GM19240 (cell line): ENCODE measurements around the gene IL2RA.
"Not testable (repeated sequence)": the region's sequence is repeated elsewhere in the genome, so short reads cannot be mapped to it uniquely, and the experiment has no call there.

ENCODE experiments used
- DNase-seq: peaks from one replicate; pipeline ENCODE4 v3.0.0; 2011; ENCODE audit warnings: low spot score; ENCODE audit not compliant: insufficient read length

IL2RA gene

GRCh38 chr10:6017781-6018354, 44.3 kb downstream of the IL2RA start:
- no peak for DNase-seq

DNA sequence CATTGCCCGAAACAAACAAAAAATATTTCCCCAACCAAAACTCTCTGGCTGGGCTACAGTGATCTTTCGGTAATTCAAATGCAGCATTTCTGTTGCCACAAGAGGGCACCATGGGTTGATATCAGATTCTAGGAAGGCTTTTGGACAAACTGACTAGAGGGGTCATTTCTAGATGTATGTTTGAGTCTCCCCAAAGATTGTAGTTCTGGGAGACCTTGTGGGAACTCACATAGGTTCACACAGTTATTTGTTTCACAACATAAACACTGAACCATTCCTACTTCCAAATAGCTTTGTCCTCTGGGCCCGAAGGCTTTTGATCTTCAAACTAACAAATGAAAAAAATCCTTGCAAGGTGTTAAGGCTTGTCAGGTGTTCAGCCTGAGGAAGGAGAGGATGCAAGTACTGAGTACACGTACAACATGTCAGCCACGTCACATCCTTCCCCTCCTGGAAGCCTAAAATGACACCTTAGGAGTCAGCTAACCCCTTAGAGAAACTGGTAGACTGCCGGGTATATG, 47.9 kb downstream of the IL2RA start:
- DNase-seq = peak; percentile 61

DNA sequence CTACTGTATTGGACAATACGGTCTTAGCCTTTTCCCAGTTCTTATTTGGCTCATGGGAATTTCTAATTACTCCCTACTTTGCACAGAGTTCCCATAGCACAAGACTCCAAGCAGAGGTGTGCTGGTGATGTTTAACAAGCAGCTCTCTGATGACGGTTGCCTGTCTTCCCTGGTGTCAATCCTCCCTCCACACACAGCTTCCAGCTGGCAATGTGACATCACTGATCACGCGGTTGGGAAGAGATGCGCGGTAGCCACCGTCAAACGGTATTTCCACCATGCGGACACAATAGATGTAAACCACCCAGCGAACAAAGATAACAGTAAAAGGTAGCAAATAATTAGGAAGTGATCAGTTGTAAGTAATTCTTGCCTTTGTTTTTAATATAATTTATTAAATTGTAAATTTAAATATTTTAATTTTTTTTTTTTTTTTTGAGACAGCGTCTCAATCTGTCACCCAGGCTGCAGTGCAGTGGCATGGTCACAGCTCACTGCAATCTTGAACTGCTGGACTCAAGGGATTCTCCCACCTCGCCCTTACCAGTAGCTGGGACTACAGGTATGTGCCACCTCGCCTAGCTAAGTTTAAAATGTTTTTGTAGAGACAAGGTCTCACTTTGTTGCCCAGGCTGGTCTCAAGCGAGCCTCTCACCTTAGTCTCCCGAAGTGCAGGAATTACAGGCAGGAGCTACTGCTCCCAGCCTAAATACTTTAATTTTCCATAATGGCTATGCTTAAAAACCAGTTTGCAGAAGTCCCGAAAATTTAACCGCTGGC, 48.6 kb downstream of the IL2RA start:
- no peak for DNase-seq

DNA sequence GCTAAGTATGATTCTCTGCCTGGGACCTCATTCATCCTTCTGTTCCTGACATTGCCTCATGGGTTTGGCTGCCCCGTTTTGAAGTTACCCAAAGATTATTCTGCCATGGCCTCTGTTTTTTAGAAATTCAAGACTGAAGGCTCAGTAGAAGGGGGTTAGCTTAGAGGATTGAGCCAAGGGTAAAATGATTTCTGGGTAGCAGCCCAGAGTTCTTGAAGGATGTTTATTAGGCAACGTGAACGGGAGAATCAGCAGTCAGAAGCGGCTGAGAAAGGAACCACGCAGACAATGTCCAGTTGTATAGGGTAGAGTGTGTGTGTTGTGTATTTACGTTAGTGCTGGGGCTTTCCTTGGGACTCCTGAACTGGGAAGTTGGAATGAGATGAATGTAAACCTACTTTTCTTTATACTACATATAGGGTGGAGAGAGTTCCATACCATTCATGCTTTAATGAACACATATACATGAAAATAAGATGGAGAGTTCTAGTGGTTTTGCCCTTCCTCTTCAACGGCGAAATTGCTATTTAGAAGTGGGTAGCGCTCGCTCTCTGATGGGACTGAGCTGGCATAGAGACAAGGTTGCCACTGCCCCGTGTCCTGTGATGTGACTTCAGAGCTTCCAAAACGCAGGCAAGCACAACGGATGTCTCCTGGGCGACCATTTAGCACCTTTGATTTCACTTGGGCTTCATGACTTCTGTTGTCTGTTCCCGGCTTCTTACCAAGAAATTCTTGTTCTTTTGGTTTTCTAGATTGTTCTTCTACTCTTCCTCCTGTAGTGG, 49.9 kb downstream of the IL2RA start:
- DNase-seq = no peak

- DNase-seq = no peak
Observed at GRCh38 chr10:6011558-6011957, 50.6 kb downstream of the IL2RA start.

GRCh38 chr10:6010569-6010968, 51.6 kb downstream of the IL2RA start:
- DNase-seq = no peak

DNA sequence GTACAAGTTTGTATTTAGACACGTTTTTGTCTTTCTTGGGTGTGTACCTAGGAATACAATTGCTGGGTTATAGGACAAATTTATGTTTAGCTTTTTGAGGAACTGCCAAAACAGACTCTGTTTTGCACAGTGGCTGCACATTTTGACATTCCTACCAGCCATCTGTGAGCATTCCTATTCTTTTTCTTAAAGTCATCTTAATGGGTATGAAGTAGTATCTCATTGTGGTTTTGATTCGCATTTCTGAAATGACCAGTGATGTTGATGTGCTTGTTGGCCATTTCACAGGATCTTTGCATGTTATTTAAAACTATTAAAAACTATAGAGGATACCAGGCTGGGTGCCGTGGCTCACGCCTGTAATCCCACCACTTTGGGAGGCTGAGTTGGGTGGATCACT, 52.2 kb downstream of the IL2RA start:
- DNase-seq = no peak

DNA sequence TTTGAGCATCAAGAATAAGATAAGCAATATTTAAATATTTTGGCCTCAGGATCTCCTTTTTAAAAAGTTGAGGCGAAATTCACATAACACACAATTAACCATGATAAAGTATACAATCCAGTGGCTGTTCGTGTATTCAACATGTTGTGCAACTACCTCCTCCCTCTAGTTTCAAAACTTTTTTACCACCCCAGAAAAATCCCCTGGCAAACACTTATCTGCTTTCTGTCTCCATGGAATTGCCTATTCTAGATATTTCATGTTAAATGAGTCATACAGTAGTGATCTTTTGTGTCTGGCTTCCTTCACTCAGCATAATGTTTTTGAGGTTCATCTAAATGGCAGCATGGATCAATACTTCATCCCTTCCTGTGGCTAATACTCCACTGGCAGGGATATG, 53.0 kb downstream of the IL2RA start:
- DNase-seq = no peak

GRCh38 chr10:6008497-6009142, 53.5 kb downstream of the IL2RA start:
- no peak for DNase-seq

GRCh38 chr10:6006991-6007390, 55.2 kb downstream of the IL2RA start:
- no peak for DNase-seq

DNA sequence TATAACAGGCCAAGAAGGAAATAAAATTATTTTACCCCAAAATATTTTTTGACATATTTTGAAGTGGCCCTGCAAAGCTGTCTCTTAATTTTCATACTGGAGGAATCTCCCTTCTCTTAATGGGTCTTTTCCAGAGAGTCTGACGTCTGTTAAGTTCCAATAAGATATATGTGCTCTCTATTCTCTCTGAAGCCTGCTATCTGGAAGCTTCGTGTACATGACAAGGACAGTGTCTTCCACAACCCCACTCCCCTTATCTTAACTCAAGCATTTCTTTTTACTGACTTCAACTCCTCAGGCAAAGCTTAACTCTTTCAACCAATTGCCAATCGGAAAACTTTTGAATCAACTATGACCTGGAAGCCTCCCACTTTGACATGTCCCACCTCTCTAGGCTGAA, 55.6 kb downstream of the IL2RA start:
- DNase-seq = no peak

DNA sequence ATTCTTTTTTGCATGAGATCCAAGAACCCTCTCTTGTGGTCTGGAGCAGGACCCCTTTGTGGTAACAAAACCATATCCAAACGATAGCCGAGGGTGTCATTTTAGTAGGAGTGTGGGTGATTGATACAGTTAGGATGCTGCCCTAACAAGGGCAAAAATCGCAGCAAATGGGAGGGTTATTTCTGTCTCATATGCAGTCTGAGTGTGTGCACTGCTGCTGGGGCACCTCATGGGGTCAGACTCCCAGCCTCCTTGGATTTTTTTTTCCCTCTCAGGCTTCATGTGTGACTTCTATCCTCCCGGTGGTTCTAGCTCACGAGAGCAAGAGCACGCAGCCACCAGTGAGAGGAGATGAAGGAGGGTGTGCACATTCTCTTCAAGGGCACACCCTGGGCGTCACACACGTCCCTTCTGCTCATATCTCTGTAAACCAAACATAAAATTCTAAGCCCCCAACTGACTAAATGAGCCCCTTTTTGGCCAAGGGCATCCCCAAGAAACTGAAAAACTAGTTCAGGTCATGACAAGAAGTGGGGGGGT, 56.2 kb downstream of the IL2RA start:
- DNase-seq = no peak

- not testable (repeated sequence) for DNase-seq
Observed at GRCh38 chr10:6005161-6005804, 56.9 kb downstream of the IL2RA start.

- no peak for DNase-seq
Observed at GRCh38 chr10:6002809-6003510, 59.2 kb downstream of the IL2RA start.

GRCh38 chr10:5999440-6000165, 62.6 kb downstream of the IL2RA start:
- no peak for DNase-seq

- DNase-seq = no peak
Observed at GRCh38 chr10:5996696-5997095, 65.5 kb downstream of the IL2RA start.

- DNase-seq = no peak
Observed at GRCh38 chr10:5992398-5992797, 69.8 kb downstream of the IL2RA start.

- no peak for DNase-seq
Observed at GRCh38 chr10:5991708-5992107, 70.5 kb downstream of the IL2RA start.

DNA sequence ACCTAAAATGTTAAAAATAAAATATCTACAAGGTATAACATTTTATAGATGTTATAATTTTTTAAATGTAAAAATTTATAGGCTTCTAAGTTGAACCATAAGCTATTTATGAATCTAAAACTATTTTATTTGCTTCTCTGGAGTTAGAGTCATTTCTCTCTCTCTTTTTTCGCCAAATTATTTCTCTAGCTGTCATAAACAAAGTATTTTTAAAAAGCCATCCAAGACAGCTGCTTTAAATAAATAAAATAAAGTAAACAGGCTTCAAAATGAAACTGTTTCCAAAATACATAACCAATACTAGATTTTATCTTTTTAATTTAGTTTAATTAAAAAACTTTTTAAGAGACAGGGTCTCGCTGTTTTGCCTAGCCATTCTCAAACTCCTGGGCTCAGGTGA, 72.4 kb downstream of the IL2RA start:
- no peak for DNase-seq
